Prostate gland (tissue), 2 donors: ENCODE data around the gene XCR1.

Experiments used
- CTCF ChIP-seq, 4 experiments: fragments of 200-600 bp in 2 of 4; fragments of 450-650 bp in 2 of 4; sonication (generic) in 2 of 4; IDR thresholded peaks; 1 replicate in 3 of 4; 2 replicates in 1 of 4; pipeline ENCODE4 v1.5.1; 2016 to 2019; ENCODE audit warnings: antibody characterized with exemption in 4 of 4, mild to moderate bottlenecking in 2 of 4, moderate library complexity in 2 of 4
- POLR2A ChIP-seq: fragments of 450-650 bp; IDR thresholded peaks from one replicate; pipeline ENCODE4 v1.6.1; 2016; ENCODE audit warnings: antibody characterized with exemption, mild to moderate bottlenecking
- POLR2AphosphoS5 ChIP-seq: sonication (generic); formaldehyde crosslinking; IDR thresholded peaks from one replicate; pipeline ENCODE4 v1.6.1; 2017; ENCODE audit warnings: antibody characterized with exemption

DNA sequence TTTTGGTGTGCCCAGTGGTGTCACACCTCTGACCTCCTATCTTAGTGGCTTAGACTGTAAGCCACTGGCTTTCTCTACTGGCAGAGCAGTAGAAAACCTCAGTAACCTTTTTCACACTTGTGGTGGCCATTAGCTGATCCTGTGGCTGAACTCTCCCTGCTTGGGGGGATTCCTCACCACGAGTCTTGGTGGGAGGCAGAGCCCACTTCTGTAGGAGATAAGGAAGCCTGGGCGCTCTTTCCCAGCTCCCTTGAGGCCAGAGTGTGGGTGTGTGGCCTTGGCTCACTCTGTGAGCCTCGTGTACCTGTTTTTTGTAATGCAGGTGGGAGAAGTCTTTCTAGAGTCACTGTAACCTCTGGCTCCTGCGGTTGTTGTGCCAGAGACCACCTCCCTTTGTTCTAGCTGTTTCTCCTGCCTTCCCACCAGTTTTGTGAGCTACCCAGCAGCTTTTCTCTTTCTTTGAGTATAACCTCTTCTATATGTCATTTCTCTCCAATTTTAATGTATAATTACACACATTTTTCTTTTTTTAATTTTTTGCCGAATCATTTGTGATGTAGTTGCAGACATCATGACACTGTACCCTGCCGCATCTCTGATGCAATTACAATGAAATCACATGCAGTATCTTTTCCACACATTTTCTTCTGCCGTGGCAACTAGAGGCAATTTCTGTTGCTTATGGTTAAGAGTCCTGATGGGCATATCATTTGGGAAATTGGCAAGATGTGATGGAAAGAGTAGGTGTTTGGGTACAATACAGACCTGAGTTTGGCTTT, 13.8 kb downstream of the XCR1 start:
- TF ChIP-seq CTCF (IDR thresholded peaks at IDR 0.05) (no peak), POLR2A (no peak), POLR2AphosphoS5 (no peak)
